Lower leg skin (tissue), 3 donors: ENCODE measurements around the gene C16orf86.

ENCODE experiments used
- POLR2A ChIP-seq, 2 donors: fragments of 450-650 bp; IDR thresholded peaks; one replicate each; pipeline ENCODE4 v1.6.1; 2016 to 2017; ENCODE audit warnings: antibody characterized with exemption in 2 of 2, mild to moderate bottlenecking in 1 of 2, moderate library complexity in 1 of 2
- TF ChIP-seq, protein P1 (sequence below), 3 donors: fragments of 450-650 bp; IDR thresholded peaks; one replicate each; pipeline ENCODE4 v1.5.1; 2016; ENCODE audit warnings: antibody characterized with exemption in 3 of 3, mild to moderate bottlenecking in 3 of 3, moderate library complexity in 2 of 3

GRCh38 chr16:67669499-67670101 lies 3.0 kb downstream of the C16orf86 start:
- TF ChIP-seq, protein P1, sequence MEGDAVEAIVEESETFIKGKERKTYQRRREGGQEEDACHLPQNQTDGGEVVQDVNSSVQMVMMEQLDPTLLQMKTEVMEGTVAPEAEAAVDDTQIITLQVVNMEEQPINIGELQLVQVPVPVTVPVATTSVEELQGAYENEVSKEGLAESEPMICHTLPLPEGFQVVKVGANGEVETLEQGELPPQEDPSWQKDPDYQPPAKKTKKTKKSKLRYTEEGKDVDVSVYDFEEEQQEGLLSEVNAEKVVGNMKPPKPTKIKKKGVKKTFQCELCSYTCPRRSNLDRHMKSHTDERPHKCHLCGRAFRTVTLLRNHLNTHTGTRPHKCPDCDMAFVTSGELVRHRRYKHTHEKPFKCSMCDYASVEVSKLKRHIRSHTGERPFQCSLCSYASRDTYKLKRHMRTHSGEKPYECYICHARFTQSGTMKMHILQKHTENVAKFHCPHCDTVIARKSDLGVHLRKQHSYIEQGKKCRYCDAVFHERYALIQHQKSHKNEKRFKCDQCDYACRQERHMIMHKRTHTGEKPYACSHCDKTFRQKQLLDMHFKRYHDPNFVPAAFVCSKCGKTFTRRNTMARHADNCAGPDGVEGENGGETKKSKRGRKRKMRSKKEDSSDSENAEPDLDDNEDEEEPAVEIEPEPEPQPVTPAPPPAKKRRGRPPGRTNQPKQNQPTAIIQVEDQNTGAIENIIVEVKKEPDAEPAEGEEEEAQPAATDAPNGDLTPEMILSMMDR (IDR thresholded peaks at IDR 0.05) = no peak
- TF ChIP-seq POLR2A (IDR thresholded peaks at IDR 0.05) = no peak
